ENCODE measurements around the gene TSC2.

DNA sequence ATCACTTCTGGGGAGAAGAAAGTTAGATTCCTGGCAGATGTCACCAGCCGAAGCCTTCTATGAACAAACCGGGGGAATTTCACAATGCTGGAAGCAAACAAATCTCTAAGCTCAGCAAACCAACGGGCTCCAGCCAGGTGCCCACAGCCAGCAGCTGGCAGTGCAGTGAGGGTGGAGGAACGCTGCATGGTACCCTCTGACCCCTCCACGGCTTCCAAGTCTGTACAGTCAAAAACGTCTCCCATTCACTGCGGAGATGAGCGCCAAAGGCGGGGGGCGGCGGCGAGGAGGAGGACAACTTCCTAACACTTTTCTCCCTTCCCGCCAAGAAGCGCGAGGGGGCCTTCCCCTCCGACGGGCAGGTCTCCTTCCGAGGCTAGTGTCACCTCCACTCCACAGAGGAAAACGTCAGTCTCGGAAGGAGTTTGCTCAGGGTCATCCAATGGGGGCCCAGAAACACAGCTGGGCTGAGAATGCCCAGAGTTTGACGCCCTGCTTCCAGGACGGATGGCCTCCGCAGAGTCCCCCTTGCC, 39.1 kb upstream of the TSC2 start:
- TF ChIP-seq, protein P1, sequence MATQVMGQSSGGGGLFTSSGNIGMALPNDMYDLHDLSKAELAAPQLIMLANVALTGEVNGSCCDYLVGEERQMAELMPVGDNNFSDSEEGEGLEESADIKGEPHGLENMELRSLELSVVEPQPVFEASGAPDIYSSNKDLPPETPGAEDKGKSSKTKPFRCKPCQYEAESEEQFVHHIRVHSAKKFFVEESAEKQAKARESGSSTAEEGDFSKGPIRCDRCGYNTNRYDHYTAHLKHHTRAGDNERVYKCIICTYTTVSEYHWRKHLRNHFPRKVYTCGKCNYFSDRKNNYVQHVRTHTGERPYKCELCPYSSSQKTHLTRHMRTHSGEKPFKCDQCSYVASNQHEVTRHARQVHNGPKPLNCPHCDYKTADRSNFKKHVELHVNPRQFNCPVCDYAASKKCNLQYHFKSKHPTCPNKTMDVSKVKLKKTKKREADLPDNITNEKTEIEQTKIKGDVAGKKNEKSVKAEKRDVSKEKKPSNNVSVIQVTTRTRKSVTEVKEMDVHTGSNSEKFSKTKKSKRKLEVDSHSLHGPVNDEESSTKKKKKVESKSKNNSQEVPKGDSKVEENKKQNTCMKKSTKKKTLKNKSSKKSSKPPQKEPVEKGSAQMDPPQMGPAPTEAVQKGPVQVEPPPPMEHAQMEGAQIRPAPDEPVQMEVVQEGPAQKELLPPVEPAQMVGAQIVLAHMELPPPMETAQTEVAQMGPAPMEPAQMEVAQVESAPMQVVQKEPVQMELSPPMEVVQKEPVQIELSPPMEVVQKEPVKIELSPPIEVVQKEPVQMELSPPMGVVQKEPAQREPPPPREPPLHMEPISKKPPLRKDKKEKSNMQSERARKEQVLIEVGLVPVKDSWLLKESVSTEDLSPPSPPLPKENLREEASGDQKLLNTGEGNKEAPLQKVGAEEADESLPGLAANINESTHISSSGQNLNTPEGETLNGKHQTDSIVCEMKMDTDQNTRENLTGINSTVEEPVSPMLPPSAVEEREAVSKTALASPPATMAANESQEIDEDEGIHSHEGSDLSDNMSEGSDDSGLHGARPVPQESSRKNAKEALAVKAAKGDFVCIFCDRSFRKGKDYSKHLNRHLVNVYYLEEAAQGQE (IDR thresholded peaks at IDR 0.05), result peak; percentile 47
- TF ChIP-seq, protein P2, sequence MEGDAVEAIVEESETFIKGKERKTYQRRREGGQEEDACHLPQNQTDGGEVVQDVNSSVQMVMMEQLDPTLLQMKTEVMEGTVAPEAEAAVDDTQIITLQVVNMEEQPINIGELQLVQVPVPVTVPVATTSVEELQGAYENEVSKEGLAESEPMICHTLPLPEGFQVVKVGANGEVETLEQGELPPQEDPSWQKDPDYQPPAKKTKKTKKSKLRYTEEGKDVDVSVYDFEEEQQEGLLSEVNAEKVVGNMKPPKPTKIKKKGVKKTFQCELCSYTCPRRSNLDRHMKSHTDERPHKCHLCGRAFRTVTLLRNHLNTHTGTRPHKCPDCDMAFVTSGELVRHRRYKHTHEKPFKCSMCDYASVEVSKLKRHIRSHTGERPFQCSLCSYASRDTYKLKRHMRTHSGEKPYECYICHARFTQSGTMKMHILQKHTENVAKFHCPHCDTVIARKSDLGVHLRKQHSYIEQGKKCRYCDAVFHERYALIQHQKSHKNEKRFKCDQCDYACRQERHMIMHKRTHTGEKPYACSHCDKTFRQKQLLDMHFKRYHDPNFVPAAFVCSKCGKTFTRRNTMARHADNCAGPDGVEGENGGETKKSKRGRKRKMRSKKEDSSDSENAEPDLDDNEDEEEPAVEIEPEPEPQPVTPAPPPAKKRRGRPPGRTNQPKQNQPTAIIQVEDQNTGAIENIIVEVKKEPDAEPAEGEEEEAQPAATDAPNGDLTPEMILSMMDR (IDR thresholded peaks at IDR 0.05; ENCODE audit: low read depth, low read length, missing input control), result no peak
- TF ChIP-seq TAF1 (conservative IDR thresholded peaks at IDR 0.05), result no peak

All from liver (tissue), 3 donors.